NCI-H2107 treated with DMSO at 0.1 percent for 48 hours (cell line): ENCODE data around the gene EMC6.
"Not testable (repeated sequence)": the region's sequence is repeated elsewhere in the genome, so short reads cannot be mapped to it uniquely, and the experiment has no call there.

Experiments used
- DNase-seq: peaks from one replicate; lab custom pipeline; 2025; ENCODE audit not compliant: unreplicated experiment; lab: John Stamatoyannopoulos, UW

The EMC6 gene

DNA sequence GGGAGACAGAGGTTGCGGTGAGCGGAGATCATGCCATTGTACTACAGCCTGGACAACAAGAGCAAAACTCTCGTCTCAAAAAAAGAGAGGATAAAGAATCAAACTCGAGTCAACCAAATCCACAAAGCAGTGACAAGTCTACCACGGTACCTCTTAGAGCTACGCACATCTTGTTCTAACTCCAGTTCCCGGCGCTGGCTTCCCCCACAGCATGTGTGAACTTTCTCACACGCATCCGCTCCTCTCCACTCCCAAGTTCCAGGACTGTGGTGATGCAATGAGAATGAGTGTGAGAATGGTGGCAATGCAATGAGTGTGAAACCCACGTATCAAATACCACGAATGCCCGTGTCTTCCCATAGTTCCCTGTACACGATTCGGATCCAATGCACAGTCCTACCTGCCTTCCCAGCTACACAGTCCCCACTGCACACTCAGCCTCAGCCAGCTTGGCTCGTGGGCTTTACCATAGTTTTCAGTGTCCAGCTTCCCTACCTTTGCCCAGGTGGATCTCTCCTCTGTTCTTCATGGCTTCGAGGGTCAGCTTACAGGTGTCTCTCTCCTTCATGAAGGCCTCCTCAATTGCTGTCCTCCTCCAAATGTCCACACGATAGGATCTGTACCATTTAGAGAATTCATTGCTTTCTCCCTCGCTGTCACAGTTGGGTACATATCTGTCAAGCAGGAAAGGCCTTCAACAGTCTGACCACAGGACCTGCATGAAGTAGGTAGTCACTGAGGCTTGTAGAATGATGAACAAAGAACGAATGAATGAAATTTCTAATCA, 36.5 kb downstream of the EMC6 start:
- no peak for DNase-seq

GRCh38 chr17:3705718-3705984, 37.0 kb downstream of the EMC6 start:
- not testable (repeated sequence) for DNase-seq

GRCh38 chr17:3708366-3708765, 39.8 kb downstream of the EMC6 start:
- no peak for DNase-seq

DNA sequence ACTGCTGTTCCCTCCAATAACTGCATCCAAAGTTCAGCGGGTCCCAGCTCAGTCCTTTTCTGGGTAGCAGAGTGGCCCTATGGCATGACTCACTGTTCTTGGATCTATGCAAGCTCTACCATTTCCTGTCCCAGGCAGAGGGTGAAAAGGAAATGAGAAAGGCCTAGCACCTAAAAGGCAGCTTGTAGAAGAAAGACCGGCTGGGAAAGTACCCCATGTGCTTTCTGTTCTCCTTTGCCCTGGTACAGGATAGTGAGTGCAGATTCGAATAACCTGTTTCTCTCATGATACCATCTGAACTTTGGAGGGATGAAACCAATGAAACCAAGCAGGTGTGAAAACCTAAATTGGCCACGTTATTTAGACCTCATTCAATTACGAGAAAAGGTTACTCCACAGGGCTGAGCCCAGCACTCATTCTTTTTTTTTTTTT, 42.4 kb downstream of the EMC6 start:
- DNase-seq, result no peak

GRCh38 chr17:3712811-3713463, 44.3 kb downstream of the EMC6 start:
- no peak for DNase-seq

DNA sequence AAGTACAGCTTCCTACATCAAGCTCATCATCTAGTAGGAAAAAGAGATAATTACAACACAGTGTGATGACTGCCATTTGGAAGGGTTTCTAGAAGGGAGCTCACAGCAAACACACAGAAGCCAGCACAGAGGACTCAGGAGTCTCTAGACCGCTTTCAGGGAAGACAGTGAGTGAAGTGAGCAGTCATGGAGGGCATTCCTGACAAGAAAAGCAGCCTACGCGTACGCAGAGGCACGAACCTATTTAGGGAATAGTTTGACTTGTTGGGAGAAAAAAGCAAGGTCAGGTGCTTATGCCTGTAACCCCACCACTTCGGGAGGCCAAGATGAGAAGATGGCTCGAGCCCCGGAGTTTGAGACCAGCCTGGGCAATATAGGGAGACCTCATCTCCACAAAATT, 46.7 kb downstream of the EMC6 start:
- no peak for DNase-seq

DNA sequence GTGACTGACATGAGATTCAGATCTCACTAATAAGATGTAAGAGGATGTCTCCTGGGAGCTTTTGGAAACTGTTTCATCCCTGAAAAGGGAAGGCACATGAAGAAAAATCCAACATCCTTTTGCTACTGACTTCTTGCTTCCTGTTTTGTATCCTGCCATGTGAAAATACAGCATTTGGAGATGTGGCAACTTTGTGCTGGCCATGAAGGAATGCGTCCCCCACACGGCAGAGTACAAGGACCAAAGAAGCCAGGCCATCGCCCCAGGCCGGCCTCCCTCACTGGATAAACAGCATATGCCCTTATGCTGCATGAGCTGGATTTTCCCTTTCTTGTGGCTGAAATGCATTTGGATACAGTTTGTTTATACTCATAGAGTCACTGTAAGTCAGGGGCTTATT, 49.6 kb downstream of the EMC6 start:
- no peak for DNase-seq

DNA sequence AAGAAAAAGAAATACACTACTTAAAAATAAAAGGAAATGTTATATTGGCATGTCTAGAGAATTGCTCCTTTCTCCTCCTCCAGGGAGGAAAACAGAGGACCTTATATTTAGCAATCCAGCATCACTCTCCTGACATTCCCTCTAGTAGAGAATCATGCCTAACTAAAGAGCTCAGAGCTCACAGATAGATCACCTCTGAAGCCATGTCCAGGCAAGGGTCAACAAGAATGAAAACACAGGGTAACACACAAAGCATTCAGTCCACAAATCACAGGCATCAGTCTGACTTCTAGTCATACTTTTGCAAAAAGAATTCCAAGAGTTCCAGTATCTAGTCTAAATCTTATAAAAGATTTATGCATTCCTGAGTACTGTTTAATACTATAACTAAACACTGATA, 50.7 kb downstream of the EMC6 start:
- no peak for DNase-seq
